Muscle layer of duodenum (tissue), 2 donors: ENCODE results near the gene TACR2.

Experiments
- H3K27ac ChIP-seq: one replicate; pipeline ENCODE4 v1.7.0; 2013; ENCODE audit warnings: mild to moderate bottlenecking, low read length
- H3K27me3 ChIP-seq: one replicate; pipeline ENCODE4 v1.7.0; 2013; ENCODE audit warnings: low read depth, mild to moderate bottlenecking, control low read depth, low read length
- H3K36me3 ChIP-seq, 2 donors: one replicate each; pipeline ENCODE4 v1.7.0; 2013; ENCODE audit warnings: low read length in 2 of 2, control low read depth in 1 of 2, mild to moderate bottlenecking in 1 of 2; ENCODE audit not compliant: insufficient read depth in 2 of 2, control insufficient read depth in 1 of 2
- H3K4me1 ChIP-seq, 2 donors: one replicate each; pipeline ENCODE4 v1.7.0; 2013; ENCODE audit warnings: low read length in 2 of 2, mild to moderate bottlenecking in 2 of 2, control low read depth in 1 of 2, moderate library complexity in 1 of 2; ENCODE audit not compliant: insufficient read depth in 2 of 2, control insufficient read depth in 1 of 2
- H3K4me3 ChIP-seq, 2 donors: one replicate each; pipeline ENCODE4 v1.7.0; 2013; ENCODE audit warnings: low read length in 2 of 2, low read depth in 1 of 2, mild to moderate bottlenecking in 1 of 2
- H3K9me3 ChIP-seq, 2 donors: one replicate each; pipeline ENCODE4 v1.7.0; 2013; ENCODE audit warnings: low read length in 2 of 2, control low read depth in 1 of 2, mild to moderate bottlenecking in 1 of 2; ENCODE audit not compliant: control insufficient read depth in 1 of 2
- donor health status: healthy.

TACR2 gene

DNA sequence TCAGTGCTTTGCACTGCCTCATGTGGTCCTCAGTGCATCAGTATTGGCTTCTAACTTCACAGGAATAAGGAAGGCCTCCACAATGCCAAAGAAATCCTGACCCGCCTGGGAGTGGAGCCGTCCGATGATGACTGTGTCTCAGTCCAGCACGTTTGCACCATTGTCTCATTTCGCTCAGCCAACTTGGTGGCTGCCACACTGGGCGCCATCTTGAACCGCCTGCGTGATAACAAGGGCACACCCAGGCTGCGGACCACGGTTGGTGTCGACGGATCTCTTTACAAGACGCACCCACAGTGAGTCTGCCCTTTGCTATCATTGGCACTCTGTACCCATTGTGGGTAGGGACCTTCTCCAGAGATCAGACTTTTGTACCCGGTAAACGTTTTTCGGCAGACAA lies 36.9 kb downstream of the TACR2 start:
- no peak overlapping the region for H3K27ac ChIP-seq
- H3K4me3 ChIP-seq = no peak overlapping the region
- no peaks in the 10 kb centered on the region for H3K27me3 ChIP-seq
- peaks cover 11 to 20% of the 10 kb centered on the region in 2 donors for H3K4me1 ChIP-seq
- peaks cover 35 to 49% of the 10 kb centered on the region in 2 donors for H3K36me3 ChIP-seq
- H3K9me3 ChIP-seq = no peaks in the 10 kb centered on the region

DNA sequence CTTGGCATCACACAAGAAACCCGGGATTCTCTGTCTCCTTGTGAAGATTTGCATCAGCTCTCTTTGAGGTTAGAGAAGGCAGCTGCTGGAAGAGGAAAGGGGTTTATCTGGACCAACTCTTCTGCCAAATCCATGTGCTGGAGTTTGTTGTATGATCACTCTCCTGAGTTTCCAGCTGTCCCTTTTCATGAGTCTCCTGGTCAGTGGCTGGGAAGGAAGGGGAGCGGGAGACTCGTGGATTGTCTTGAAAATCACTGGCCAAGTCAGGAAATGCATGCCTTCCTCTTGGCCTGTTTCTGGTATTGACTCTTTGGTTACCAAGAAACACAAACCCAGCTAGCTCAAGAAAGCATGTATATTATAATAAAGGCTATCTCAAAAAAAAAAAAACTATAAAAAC lies 38.8 kb downstream of the TACR2 start:
- Histone ChIP-seq H3K27ac (peak overlapping the region; percentile 14), H3K27me3 (no peaks in the 10 kb centered on the region), H3K9me3 (no peaks in the 10 kb centered on the region), H3K4me1 (peaks cover 12 to 20% of the 10 kb centered on the region in 2 donors), H3K4me3 (no peak overlapping the region), H3K36me3 (peaks cover 23 to 30% of the 10 kb centered on the region in 2 donors)

DNA sequence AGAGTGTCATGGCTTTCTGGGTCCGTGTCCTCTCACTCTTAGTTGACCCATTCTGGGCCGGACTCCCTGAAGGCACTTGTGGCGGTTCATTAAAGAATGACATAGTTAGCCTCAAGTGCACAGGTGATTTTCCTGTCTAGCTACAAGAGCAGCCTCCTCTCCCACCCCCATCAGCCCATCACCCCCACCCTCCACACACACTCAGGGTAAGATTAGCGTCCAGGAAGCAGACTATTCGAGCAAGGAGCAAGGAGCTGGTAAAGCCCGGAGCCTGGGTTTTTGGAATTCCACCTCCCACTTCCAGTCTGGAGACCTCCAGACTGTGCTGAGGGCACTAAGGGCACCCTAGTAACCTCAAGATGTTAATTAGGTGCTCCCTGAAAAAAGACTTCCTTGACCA lies 39.5 kb downstream of the TACR2 start:
- Histone ChIP-seq H3K9me3 (no peaks in the 10 kb centered on the region), H3K27ac (no peak overlapping the region), H3K36me3 (peaks cover 17 to 23% of the 10 kb centered on the region in 2 donors), H3K27me3 (no peaks in the 10 kb centered on the region), H3K4me1 (peaks cover 12 to 20% of the 10 kb centered on the region in 2 donors), H3K4me3 (no peak overlapping the region)

DNA sequence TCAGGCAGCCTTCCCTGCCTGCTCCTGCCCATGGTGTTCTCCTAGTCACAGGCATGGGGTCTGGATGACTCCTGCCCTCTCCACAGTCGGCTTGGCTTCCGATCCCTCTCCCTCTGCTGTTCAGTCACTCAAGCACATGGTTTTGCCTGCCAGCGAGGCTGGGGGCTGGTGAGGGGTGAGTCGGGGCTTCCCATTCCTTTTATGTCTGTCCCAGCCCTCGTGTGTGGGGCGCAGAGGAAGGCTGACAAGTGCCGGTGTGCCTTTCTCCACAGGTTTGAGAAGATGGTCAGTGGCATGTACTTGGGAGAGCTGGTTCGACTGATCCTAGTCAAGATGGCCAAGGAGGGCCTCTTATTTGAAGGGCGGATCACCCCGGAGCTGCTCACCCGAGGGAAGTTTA lies 40.1 kb downstream of the TACR2 start:
- Histone ChIP-seq H3K4me3 (no peak overlapping the region), H3K27me3 (no peaks in the 10 kb centered on the region), H3K4me1 (peaks cover 12 to 20% of the 10 kb centered on the region in 2 donors), H3K36me3 (peaks cover 17 to 24% of the 10 kb centered on the region in 2 donors), H3K27ac (no peak overlapping the region), H3K9me3 (no peaks in the 10 kb centered on the region)

- H3K36me3 ChIP-seq = peaks cover 23 to 30% of the 10 kb centered on the region in 2 donors
- peaks cover 12 to 20% of the 10 kb centered on the region in 2 donors for H3K4me1 ChIP-seq
- no peaks in the 10 kb centered on the region for H3K27me3 ChIP-seq
- no peaks in the 10 kb centered on the region for H3K9me3 ChIP-seq
- peak overlapping the region in 1 of 2 donors; percentile 15 for H3K4me3 ChIP-seq
- no peak overlapping the region for H3K27ac ChIP-seq
These were observed 41.2 kb downstream of the TACR2 start for GRCh38 chr10:69375307-69376151.

- Histone ChIP-seq H3K4me1 (peaks cover 12 to 20% of the 10 kb centered on the region in 2 donors), H3K36me3 (peaks cover 28 to 30% of the 10 kb centered on the region in 2 donors), H3K9me3 (no peaks in the 10 kb centered on the region), H3K4me3 (peak overlapping the region in 1 of 2 donors; percentile 15), H3K27me3 (no peaks in the 10 kb centered on the region), H3K27ac (no peak overlapping the region)
These were observed 41.8 kb downstream of the TACR2 start for GRCh38 chr10:69374931-69375306.

- Histone ChIP-seq H3K4me3 (no peak overlapping the region), H3K4me1 (peaks cover 12 to 20% of the 10 kb centered on the region in 2 donors), H3K27me3 (no peaks in the 10 kb centered on the region), H3K9me3 (no peaks in the 10 kb centered on the region), H3K27ac (no peak overlapping the region), H3K36me3 (peaks cover 26 to 30% of the 10 kb centered on the region in 2 donors)
These were observed 42.5 kb downstream of the TACR2 start for GRCh38 chr10:69374242-69374641.

DNA sequence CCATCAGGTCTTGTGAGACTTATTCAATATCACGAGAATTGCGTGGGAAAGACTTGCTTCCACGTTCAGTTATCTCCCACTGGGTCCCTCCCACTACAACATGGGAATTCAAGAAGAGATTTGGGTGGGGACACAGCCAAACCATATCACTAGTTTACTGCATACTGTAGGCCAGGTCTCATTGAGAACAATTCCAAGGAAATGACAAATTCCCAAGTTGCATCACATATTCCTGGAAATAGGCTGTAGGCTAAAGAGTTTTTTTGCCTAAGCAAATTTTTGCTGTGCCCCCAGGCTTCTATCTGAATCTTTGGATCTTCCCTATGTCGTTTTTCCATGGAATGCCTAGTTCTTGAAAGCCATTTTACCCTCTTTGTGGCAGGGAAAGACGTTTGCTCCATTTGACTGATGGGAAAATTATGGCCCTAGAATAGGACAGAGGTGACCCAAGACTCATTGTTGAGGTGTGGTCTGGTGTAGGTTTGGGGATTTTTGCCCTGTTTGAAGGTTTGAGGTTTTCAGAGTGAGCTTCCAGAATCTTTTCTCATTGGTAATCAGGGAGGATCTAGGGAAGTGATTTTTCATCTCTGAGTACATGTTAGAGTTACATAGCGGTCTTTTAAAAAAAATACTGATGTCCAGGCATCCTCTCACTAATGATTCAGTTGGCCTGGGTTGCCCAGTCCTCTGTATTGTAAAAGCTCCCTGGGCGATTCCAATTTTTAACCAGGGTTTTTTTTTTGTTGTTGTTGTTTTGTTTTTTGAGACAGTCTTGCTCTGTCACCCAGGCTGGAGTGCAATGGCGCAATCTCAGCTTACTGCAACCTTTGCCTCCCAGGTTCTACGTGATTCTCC lies 44.4 kb downstream of the TACR2 start:
- no peak overlapping the region for H3K4me3 ChIP-seq
- no peaks in the 10 kb centered on the region for H3K27me3 ChIP-seq
- H3K36me3 ChIP-seq = peaks cover 36 to 40% of the 10 kb centered on the region in 2 donors
- peaks cover 12 to 17% of the 10 kb centered on the region in 2 donors for H3K4me1 ChIP-seq
- no peaks in the 10 kb centered on the region for H3K9me3 ChIP-seq
- H3K27ac ChIP-seq = no peak overlapping the region

- Histone ChIP-seq H3K27ac (no peak overlapping the region), H3K36me3 (peaks cover 42 to 58% of the 10 kb centered on the region in 2 donors), H3K4me1 (peaks cover 0 to 5% of the 10 kb centered on the region in 2 donors), H3K9me3 (no peaks in the 10 kb centered on the region), H3K4me3 (no peak overlapping the region), H3K27me3 (no peaks in the 10 kb centered on the region)
These were observed 49.2 kb downstream of the TACR2 start for GRCh38 chr10:69367469-69367868.

DNA sequence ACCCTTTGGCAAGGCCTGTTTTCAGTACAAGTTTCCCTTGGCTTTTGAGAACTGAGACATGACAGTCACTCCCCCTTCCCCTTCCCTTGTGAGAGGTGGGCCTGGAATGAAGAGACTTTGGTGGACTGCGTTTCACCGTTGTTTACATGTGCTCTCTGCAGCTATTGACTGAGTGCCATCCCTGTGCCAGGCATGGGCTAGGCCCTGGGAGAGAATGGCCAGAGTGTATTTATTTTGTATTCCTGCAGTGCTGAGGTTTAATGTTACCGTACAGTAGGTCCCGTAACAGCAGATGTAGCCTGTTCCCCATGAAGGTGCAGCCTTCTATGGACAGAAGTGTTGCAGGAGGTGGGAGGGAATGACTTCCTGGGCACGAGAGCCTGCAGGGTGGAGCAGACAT lies 50.0 kb downstream of the TACR2 start:
- Histone ChIP-seq H3K4me3 (no peak overlapping the region), H3K27me3 (no peaks in the 10 kb centered on the region), H3K4me1 (peaks cover 0 to 6% of the 10 kb centered on the region in 2 donors), H3K27ac (no peak overlapping the region), H3K9me3 (no peaks in the 10 kb centered on the region), H3K36me3 (peaks cover 42 to 60% of the 10 kb centered on the region in 2 donors)

DNA sequence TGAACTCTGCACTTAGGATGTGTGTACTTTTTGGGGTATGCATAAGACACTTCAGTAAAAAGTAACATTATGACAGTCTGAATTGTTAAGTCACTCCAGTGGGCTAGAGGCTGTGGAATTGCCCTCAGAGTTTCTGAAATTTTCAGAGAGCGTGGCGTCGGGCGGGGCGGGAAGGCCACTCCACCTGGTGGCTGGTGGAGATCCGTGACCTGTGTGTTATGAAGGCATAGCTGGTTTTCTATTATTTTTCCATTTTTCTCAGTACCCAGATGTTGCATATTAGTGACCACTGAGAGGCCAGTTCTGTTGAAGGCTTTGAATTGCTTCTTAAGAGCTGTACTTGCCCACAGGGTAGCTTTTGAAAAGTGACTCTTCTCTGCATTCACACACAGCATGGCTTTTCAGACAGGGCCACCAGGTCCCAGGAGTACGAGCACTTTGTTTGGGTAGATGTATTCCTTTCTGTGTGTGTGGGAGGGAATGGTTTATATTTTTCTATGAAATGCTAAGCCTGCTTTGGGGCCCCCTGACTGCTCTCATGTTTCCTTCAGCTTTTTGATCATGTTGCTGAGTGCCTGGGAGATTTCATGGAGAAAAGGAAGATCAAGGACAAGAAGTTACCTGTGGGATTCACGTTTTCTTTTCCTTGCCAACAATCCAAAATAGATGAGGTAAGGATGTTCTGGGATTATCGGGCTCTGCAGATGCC lies 52.3 kb downstream of the TACR2 start:
- Histone ChIP-seq H3K36me3 (peaks cover 23 to 44% of the 10 kb centered on the region in 2 donors), H3K9me3 (no peaks in the 10 kb centered on the region), H3K27me3 (no peaks in the 10 kb centered on the region), H3K27ac (no peak overlapping the region), H3K4me3 (no peak overlapping the region), H3K4me1 (peaks cover 12 to 29% of the 10 kb centered on the region in 2 donors)
